HepG2 (cell line): ENCODE results near the gene MTA1. TPM values are rescaled to one million over a fixed set of nuclear protein-coding genes. Genes with fewer than 3 reads are reported as not detected.

Source experiments
- ATF1 ChIP-seq: IDR thresholded peaks from 2 replicates; pipeline ENCODE4 v1.6.1; 2016; ENCODE audit warnings: mild to moderate bottlenecking, control low read depth
- JUN ChIP-seq: sonication (generic); formaldehyde crosslinking; IDR thresholded peaks from 2 replicates; pipeline ENCODE4 v1.4.0; 2020; ENCODE audit warnings: mild to moderate bottlenecking, missing genetic modification reagents
- MZF1 ChIP-seq: sonication (generic); formaldehyde crosslinking; IDR thresholded peaks from 2 replicates; pipeline ENCODE4 v1.8.1; 2023; ENCODE audit warnings: mild to moderate bottlenecking, missing genetic modification reagents, borderline replicate concordance
- NFATC3 ChIP-seq: sonication (generic); formaldehyde crosslinking; IDR thresholded peaks from 2 replicates; pipeline ENCODE4 v1.5.1; 2020; ENCODE audit warnings: mild to moderate bottlenecking, missing genetic modification reagents
- NFE2L2 ChIP-seq: fragments of 150-350 bp; IDR thresholded peaks from 2 replicates; pipeline ENCODE4 v1.6.1; 2014; ENCODE audit warnings: low read length
- SSRP1 ChIP-seq: IDR thresholded peaks from 2 replicates; pipeline ENCODE4 v1.6.1; 2016; ENCODE audit warnings: control low read depth
- ZNF441 ChIP-seq: sonication (generic); formaldehyde crosslinking; IDR thresholded peaks from 2 replicates; pipeline ENCODE4 v1.7.0; 2021; ENCODE audit warnings: missing genetic modification reagents, borderline replicate concordance
- ZNF530 ChIP-seq: sonication (generic); formaldehyde crosslinking; IDR thresholded peaks from 2 replicates; pipeline ENCODE4 v1.5.0; 2020; ENCODE audit warnings: low read depth, mild to moderate bottlenecking, missing genetic modification reagents
- ZNF747 ChIP-seq: sonication (generic); formaldehyde crosslinking; IDR thresholded peaks from 2 replicates; pipeline ENCODE4 v1.8.1; 2023; ENCODE audit warnings: missing genetic modification reagents, mild to moderate bottlenecking, borderline replicate concordance
- polyA plus RNA-seq, 8 experiments: library from polyadenylated mRNA; depleted of rRNA in 3 of 8; stranded (reverse) in 7 of 8; unstranded in 1 of 8; fragments of >200 nt; fragmentation: Illumina TruSeq in 4 of 8; extraction: Trizol in 4 of 8; gene quantifications; 2 replicates each; pipeline versions ENCODE4 v1.2.1 to v1.2.3, GENCODE V29; 2011 to 2016; ENCODE audit warnings: low read depth in 4 of 8, missing spikeins in 1 of 8, mixed read lengths in 1 of 8; ENCODE audit not compliant: insufficient read depth in 1 of 8
- total RNA-seq, 5 experiments: library from RNA; depleted of rRNA; stranded (reverse); fragments of >200 nt; fragmentation: Illumina TruSeq; extraction: Trizol; gene quantifications; 2 replicates each; pipeline ENCODE4 v1.2.3, GENCODE V29; 2016; ENCODE audit warnings: low read depth in 1 of 5
- TF ChIP-seq, protein P1 (sequence below): sonication (generic); formaldehyde crosslinking; IDR thresholded peaks from 2 replicates; pipeline ENCODE4 v1.4.0; 2020; ENCODE audit warnings: mild to moderate bottlenecking, missing genetic modification reagents, borderline replicate concordance
- TF ChIP-seq, protein P2 (sequence below): sonication (generic); formaldehyde crosslinking; IDR thresholded peaks from 2 replicates; pipeline ENCODE4 v1.5.1; 2020; ENCODE audit warnings: missing genetic modification reagents, mild to moderate bottlenecking, borderline replicate concordance
- TF ChIP-seq, protein P3 (sequence below): sonication (generic); formaldehyde crosslinking; IDR thresholded peaks from 2 replicates; pipeline ENCODE4 v1.4.0; 2020; ENCODE audit warnings: mild to moderate bottlenecking, missing genetic modification reagents
- TF ChIP-seq, protein P4 (sequence below): sonication (generic); formaldehyde crosslinking; IDR thresholded peaks from 2 replicates; pipeline ENCODE4 v1.8.0; 2022; ENCODE audit warnings: missing genetic modification reagents, mild to moderate bottlenecking, moderate library complexity, borderline replicate concordance
- TF ChIP-seq, protein P5 (sequence below): sonication (generic); formaldehyde crosslinking; IDR thresholded peaks from 2 replicates; pipeline ENCODE4 v1.5.0; 2020; ENCODE audit warnings: mild to moderate bottlenecking, missing genetic modification reagents
- TF ChIP-seq, protein P6 (sequence below): IDR thresholded peaks from 2 replicates; pipeline ENCODE4 v1.6.1; 2018; ENCODE audit warnings: missing genetic modification reagents, mild to moderate bottlenecking, missing compliant biosample characterization
- TF ChIP-seq, protein P7 (sequence below): sonication (generic); formaldehyde crosslinking; IDR thresholded peaks from 2 replicates; pipeline ENCODE4 v1.4.0; 2020; ENCODE audit warnings: missing genetic modification reagents

Gene MTA1
- total and polyA plus RNA-seq, 2 of the 13 experiments (the other 11 are each of a cell fraction or from before 2014, with no cell fraction given): 35.2 to 85.8 TPM

DNA sequence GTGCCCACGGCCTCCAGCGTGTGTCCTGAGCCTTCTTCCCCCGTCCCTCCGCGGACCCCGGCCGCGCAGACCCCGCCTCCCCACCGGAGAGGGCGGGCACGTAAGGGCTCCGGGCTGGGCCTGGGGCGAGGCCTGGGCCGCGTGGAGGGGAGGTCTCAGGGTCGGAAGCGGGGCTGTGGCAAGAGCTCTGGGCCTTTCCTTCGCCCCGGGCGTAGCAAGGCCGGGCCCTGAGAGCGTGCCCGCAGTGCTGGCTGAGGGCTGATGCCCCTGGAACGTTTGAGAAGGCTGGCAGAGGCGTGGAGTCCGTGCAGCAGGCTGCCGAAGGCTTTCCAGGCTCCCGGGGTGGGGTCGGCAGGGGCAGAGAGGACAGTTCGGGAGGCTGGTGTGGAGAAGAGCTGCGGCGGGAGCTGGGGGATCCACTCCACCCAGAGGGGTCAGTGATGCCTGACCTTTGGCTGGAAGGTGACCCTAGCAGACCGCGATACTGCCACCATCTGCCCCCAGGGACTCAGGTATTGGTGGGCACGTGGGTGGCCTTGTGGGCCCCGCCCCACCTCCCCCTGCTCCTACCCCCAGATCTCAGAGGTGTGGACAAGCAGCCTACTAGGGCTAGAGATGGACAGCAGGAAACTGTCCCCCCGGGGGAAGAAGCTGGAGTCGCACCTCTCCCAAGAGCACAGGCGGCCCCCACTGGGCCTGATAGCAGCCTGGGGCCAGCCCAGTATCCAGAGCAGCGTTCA, 20.7 kb upstream of the MTA1 start (continued):
- TF ChIP-seq ZNF747 (CRISPR knock-in tag): no peak
- TF ChIP-seq, protein P1, sequence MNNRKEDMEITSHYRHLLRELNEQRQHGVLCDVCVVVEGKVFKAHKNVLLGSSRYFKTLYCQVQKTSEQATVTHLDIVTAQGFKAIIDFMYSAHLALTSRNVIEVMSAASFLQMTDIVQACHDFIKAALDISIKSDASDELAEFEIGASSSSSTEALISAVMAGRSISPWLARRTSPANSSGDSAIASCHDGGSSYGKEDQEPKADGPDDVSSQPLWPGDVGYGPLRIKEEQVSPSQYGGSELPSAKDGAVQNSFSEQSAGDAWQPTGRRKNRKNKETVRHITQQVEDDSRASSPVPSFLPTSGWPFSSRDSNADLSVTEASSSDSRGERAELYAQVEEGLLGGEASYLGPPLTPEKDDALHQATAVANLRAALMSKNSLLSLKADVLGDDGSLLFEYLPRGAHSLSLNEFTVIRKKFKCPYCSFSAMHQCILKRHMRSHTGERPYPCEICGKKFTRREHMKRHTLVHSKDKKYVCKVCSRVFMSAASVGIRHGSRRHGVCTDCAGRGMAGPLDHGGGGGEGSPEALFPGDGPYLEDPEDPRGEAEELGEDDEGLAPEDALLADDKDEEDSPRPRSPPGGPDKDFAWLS (CRISPR knock-in tag): 0 out of 2 replicates have a peak, but pooled peaks have one; percentile 43
- no peak for TF ChIP-seq ZNF530
- TF ChIP-seq, protein P2, sequence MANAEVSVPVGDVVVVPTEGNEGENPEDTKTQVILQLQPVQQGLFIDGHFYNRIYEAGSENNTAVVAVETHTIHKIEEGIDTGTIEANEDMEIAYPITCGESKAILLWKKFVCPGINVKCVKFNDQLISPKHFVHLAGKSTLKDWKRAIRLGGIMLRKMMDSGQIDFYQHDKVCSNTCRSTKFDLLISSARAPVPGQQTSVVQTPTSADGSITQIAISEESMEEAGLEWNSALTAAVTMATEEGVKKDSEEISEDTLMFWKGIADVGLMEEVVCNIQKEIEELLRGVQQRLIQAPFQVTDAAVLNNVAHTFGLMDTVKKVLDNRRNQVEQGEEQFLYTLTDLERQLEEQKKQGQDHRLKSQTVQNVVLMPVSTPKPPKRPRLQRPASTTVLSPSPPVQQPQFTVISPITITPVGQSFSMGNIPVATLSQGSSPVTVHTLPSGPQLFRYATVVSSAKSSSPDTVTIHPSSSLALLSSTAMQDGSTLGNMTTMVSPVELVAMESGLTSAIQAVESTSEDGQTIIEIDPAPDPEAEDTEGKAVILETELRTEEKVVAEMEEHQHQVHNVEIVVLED (CRISPR knock-in tag): peak; percentile 63; the same call in 1 of the 2 replicates
- TF ChIP-seq, protein P3, sequence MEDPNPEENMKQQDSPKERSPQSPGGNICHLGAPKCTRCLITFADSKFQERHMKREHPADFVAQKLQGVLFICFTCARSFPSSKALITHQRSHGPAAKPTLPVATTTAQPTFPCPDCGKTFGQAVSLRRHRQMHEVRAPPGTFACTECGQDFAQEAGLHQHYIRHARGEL (CRISPR knock-in tag): peak; percentile 82; the same call in 1 of the 2 replicates
- peak; percentile 57; the same call in 1 of the 2 replicates for TF ChIP-seq NFATC3 (CRISPR knock-in tag)
- TF ChIP-seq ATF1 (CRISPR knock-in tag): no peak
- TF ChIP-seq ZNF441 (CRISPR knock-in tag): no peak
- 0 out of 2 replicates have a peak, but pooled peaks have one; percentile 56 for TF ChIP-seq MZF1 (CRISPR knock-in tag)
- TF ChIP-seq, protein P4, sequence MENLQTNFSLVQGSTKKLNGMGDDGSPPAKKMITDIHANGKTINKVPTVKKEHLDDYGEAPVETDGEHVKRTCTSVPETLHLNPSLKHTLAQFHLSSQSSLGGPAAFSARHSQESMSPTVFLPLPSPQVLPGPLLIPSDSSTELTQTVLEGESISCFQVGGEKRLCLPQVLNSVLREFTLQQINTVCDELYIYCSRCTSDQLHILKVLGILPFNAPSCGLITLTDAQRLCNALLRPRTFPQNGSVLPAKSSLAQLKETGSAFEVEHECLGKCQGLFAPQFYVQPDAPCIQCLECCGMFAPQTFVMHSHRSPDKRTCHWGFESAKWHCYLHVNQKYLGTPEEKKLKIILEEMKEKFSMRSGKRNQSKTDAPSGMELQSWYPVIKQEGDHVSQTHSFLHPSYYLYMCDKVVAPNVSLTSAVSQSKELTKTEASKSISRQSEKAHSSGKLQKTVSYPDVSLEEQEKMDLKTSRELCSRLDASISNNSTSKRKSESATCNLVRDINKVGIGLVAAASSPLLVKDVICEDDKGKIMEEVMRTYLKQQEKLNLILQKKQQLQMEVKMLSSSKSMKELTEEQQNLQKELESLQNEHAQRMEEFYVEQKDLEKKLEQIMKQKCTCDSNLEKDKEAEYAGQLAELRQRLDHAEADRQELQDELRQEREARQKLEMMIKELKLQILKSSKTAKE (CRISPR knock-in tag): 0 out of 2 replicates have a peak, but pooled peaks have one; percentile 11
- TF ChIP-seq, protein P5, sequence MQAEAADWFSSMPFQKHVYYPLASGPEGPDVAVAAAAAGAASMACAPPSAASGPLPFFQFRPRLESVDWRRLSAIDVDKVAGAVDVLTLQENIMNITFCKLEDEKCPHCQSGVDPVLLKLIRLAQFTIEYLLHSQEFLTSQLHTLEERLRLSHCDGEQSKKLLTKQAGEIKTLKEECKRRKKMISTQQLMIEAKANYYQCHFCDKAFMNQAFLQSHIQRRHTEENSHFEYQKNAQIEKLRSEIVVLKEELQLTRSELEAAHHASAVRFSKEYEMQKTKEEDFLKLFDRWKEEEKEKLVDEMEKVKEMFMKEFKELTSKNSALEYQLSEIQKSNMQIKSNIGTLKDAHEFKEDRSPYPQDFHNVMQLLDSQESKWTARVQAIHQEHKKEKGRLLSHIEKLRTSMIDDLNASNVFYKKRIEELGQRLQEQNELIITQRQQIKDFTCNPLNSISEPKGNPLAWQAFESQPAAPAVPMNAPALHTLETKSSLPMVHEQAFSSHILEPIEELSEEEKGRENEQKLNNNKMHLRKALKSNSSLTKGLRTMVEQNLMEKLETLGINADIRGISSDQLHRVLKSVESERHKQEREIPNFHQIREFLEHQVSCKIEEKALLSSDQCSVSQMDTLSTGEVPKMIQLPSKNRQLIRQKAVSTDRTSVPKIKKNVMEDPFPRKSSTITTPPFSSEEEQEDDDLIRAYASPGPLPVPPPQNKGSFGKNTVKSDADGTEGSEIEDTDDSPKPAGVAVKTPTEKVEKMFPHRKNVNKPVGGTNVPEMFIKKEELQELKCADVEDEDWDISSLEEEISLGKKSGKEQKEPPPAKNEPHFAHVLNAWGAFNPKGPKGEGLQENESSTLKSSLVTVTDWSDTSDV (CRISPR knock-in tag): no peak
- TF ChIP-seq, protein P6, sequence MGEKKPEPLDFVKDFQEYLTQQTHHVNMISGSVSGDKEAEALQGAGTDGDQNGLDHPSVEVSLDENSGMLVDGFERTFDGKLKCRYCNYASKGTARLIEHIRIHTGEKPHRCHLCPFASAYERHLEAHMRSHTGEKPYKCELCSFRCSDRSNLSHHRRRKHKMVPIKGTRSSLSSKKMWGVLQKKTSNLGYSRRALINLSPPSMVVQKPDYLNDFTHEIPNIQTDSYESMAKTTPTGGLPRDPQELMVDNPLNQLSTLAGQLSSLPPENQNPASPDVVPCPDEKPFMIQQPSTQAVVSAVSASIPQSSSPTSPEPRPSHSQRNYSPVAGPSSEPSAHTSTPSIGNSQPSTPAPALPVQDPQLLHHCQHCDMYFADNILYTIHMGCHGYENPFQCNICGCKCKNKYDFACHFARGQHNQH: no peak
- TF ChIP-seq SSRP1 (CRISPR knock-in tag): no peak
- TF ChIP-seq, protein P7, sequence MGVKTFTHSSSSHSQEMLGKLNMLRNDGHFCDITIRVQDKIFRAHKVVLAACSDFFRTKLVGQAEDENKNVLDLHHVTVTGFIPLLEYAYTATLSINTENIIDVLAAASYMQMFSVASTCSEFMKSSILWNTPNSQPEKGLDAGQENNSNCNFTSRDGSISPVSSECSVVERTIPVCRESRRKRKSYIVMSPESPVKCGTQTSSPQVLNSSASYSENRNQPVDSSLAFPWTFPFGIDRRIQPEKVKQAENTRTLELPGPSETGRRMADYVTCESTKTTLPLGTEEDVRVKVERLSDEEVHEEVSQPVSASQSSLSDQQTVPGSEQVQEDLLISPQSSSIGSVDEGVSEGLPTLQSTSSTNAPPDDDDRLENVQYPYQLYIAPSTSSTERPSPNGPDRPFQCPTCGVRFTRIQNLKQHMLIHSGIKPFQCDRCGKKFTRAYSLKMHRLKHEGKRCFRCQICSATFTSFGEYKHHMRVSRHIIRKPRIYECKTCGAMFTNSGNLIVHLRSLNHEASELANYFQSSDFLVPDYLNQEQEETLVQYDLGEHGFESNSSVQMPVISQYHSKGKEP (CRISPR knock-in tag): no peak
- no peak for TF ChIP-seq NFE2L2
- TF ChIP-seq JUN: 0 out of 2 replicates have a peak, but pooled peaks have one; percentile 41
